GM12878 (cell line): ENCODE results near the gene PRMT7. TPM values are rescaled to one million over a fixed set of nuclear protein-coding genes. Genes with fewer than 3 reads are reported as not detected.
A peak's percentile ranks its signal among the peaks of the same experiment; 100 is the strongest.

Experiments used
- BHLHE40 ChIP-seq, 2 experiments: fragments of 450-650 bp in 1 of 2; IDR thresholded peaks; 2 replicates each; pipeline ENCODE4 v1.6.1; 2011 to 2017; ENCODE audit warnings: low read depth in 2 of 2, borderline replicate concordance in 1 of 2, improper control_type of control experiment in 1 of 2, low read length in 1 of 2, mild to moderate bottlenecking in 1 of 2
- BMI1 ChIP-seq: fragments of 450-650 bp; IDR thresholded peaks from 2 replicates; pipeline ENCODE4 v1.6.1; 2016; ENCODE audit warnings: mild to moderate bottlenecking, moderate library complexity, borderline replicate concordance
- CHD2 ChIP-seq: IDR thresholded peaks from 2 replicates; pipeline ENCODE4 v1.6.1; 2011; ENCODE audit warnings: low read depth, low read length, improper control_type of control experiment, borderline replicate concordance
- KLF5 ChIP-seq: fragments of 450-650 bp; IDR thresholded peaks from 2 replicates; pipeline ENCODE4 v1.6.1; 2014; ENCODE audit warnings: mild to moderate bottlenecking; ENCODE audit not compliant: partially characterized antibody
- MLLT1 ChIP-seq: fragments of 450-650 bp; IDR thresholded peaks from 2 replicates; pipeline ENCODE4 v1.6.1; 2016; ENCODE audit warnings: mild to moderate bottlenecking
- NFIC ChIP-seq: IDR thresholded peaks from 2 replicates; pipeline ENCODE4 v1.6.1; 2012; ENCODE audit warnings: low read depth, mild to moderate bottlenecking, inconsistent platforms, low read length, moderate library complexity
- NFYA ChIP-seq: IDR thresholded peaks from 2 replicates; pipeline ENCODE4 v1.6.1; 2011; ENCODE audit warnings: low read depth, mild to moderate bottlenecking, low read length, improper control_type of control experiment, borderline replicate concordance
- NR2C1 ChIP-seq: fragments of 450-650 bp; IDR thresholded peaks from 2 replicates; pipeline ENCODE4 v1.6.1; 2017; ENCODE audit warnings: antibody characterized with exemption, mild to moderate bottlenecking, moderate library complexity
- PBX3 ChIP-seq: IDR thresholded peaks from 2 replicates; pipeline ENCODE4 v1.6.1; 2011; ENCODE audit warnings: mild to moderate bottlenecking, low read depth, low read length, moderate library complexity; ENCODE audit not compliant: insufficient replicate concordance
- POLR2AphosphoS2 ChIP-seq: IDR thresholded peaks from 2 replicates; pipeline ENCODE4 v1.6.1; 2011; ENCODE audit warnings: low read depth, mild to moderate bottlenecking, low read length, improper control_type of control experiment, moderate library complexity
- POLR2AphosphoS5 ChIP-seq: IDR thresholded peaks from 2 replicates; pipeline ENCODE4 v1.6.1; 2011; ENCODE audit warnings: mild to moderate bottlenecking, low read length, inconsistent platforms
- PRDM15 ChIP-seq: fragments of 450-650 bp; formaldehyde crosslinking; IDR thresholded peaks from 2 replicates; pipeline ENCODE4 v1.4.0; 2020; ENCODE audit warnings: mild to moderate bottlenecking, moderate library complexity
- RFX5 ChIP-seq: IDR thresholded peaks from 2 replicates; pipeline ENCODE4 v1.6.1; 2011; ENCODE audit warnings: low read depth, low read length, improper control_type of control experiment
- RUNX3 ChIP-seq: IDR thresholded peaks from 2 replicates; pipeline ENCODE4 v1.6.1; 2012; ENCODE audit warnings: low read length, inconsistent platforms
- SMAD1 ChIP-seq: fragments of 450-650 bp; IDR thresholded peaks from 2 replicates; pipeline ENCODE4 v1.6.1; 2018; ENCODE audit warnings: mild to moderate bottlenecking, low read depth; ENCODE audit not compliant: partially characterized antibody
- SMARCA5 ChIP-seq: fragments of 450-650 bp; IDR thresholded peaks from 2 replicates; pipeline ENCODE4 v1.6.1; 2017; ENCODE audit warnings: mild to moderate bottlenecking
- TBL1XR1 ChIP-seq: IDR thresholded peaks from 2 replicates; pipeline ENCODE4 v1.6.1; 2012; ENCODE audit warnings: low read depth, low read length, improper control_type of control experiment
- TCF7 ChIP-seq: IDR thresholded peaks from 2 replicates; pipeline ENCODE4 v1.6.1; 2014; ENCODE audit warnings: antibody characterized with exemption, borderline replicate concordance
- WRNIP1 ChIP-seq: IDR thresholded peaks from 2 replicates; pipeline ENCODE4 v1.6.1; 2011; ENCODE audit warnings: low read depth, low read length, improper control_type of control experiment, borderline replicate concordance
- ZNF687 ChIP-seq: fragments of 450-650 bp; IDR thresholded peaks from 2 replicates; pipeline ENCODE4 v1.6.1; 2017; ENCODE audit warnings: mild to moderate bottlenecking, moderate library complexity
- polyA plus RNA-seq, 11 experiments: library from polyadenylated mRNA; depleted of rRNA in 4 of 11; unstranded in 6 of 11; stranded (reverse) in 5 of 11; fragments of >200 nt; fragmentation: Nextera tagmentation in 4 of 11; fragmentation: Illumina TruSeq in 1 of 11; extraction: Ambion mirVana in 4 of 11; extraction: Trizol in 1 of 11; gene quantifications; 1 replicate in 1 of 11; 2 replicates in 10 of 11; pipeline versions ENCODE4 v1.2.1 to v1.2.3, GENCODE V29; 2011 to 2016; ENCODE audit warnings: inconsistent platforms in 2 of 11, missing spikeins in 2 of 11, low read depth in 1 of 11
- total RNA-seq, 4 experiments: library from RNA; depleted of rRNA in 3 of 4; stranded (reverse); fragments of >200 nt in 3 of 4; fragmentation: Illumina TruSeq in 1 of 4; extraction: Trizol in 1 of 4; gene quantifications; 2 replicates each; pipeline versions ENCODE4 v1.2.1 to v1.2.3, GENCODE V29; 2013 to 2021

Gene PRMT7
- total and polyA plus RNA-seq, 10 of the 15 experiments (the other 5 are each of a cell fraction or from before 2014, with no cell fraction given) = 5.1 to 56.1 (median 42.0) TPM

- TF ChIP-seq MLLT1 (peak; percentile 80), SMAD1 (no peak), RUNX3 (peak; percentile 99), TCF7 (no peak), CHD2 (peak; percentile 34; the same call in 1 of the 2 replicates), BHLHE40 (IDR thresholded peaks at IDR 0.05; ENCODE audit: borderline replicate concordance in 1 of 2, low read depth in 2 of 2, low read length in 1 of 2) (peak; percentile 65 to 72; a peak in 3 of 4 replicates), RFX5 (no peak), PBX3 (no peak), POLR2AphosphoS2 (no peak), WRNIP1 (no peak), ZNF687 (no peak), TBL1XR1 (peak; percentile 87), NFIC (peak; percentile 93), PRDM15 (CRISPR knock-in tag) (no peak), BMI1 (no peak), NR2C1 (no peak), NFYA (no peak), KLF5 (no peak), POLR2AphosphoS5 (no peak), SMARCA5 (no peak)
Measured at GRCh38 chr16:68356249-68356918, 45.6 kb downstream of the PRMT7 start (continued).
